K562 treated with DMSO at 1 percent for 12 hours (cell line): ENCODE data around the gene ZBTB18. TPM values are rescaled to one million over a fixed set of nuclear protein-coding genes. Genes with fewer than 3 reads are reported as not detected.

ENCODE experiments used
- total RNA-seq: library from RNA; unstranded; fragments of 300-600 nt; gene quantifications from 2 replicates; pipeline ENCODE4 v1.2.3, GENCODE V29; 2022; ENCODE audit not compliant: insufficient read depth

The ZBTB18 gene
- 1.4 and 2.4 TPM in 2 replicates for total RNA-seq

DNA sequence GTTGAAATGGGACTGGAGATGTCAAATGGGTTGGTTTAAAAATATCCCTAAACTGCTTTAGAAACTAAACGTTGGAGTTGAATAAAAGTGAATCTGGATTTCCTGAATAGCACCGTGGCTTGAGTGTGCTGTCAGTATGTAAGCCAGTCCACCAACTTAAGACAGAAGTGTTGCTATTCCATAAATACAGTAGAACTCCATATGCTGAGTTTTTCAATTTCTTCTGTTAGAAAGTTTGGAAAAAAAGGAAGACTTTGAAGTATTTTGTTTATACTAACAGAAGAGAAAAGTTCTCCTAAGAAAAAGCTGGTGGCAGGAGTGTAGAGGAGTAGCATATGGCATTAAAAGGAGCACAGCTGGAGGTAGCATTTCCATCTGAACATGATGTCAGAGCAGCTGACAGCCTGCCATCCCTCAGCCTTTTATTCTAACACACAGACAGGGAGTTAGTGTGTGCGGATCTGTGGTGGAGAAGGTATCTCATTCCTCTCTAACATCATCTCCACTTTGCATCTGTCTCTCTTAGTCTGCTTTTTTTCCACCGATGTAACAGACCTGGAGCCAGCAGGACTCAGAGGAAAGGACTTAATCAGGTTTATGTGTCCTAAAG lies at the start of gene ZBTB18:
ZBTB18 (plus strand) TSS at position 449 of the 610 bp plus-strand sequence; CDS start at position 598, 149 bp downstream.

Other genes starting within 250 kb of the ZBTB18 start
- gene AKT3, start 201.0 kb upstream of the ZBTB18 start, total RNA-seq: 0.10 and 0.28 TPM in 2 replicates